PC-3 (cell line): ENCODE measurements around the gene GALNT2.

Source experiments
- CTCF ChIP-seq: fragments of 300-600 bp; sonication (generic); conservative IDR thresholded peaks from 2 replicates; pipeline ENCODE4 v1.5.1; 2017; ENCODE audit warnings: antibody characterized with exemption, low read depth, mild to moderate bottlenecking, low read length
- EZH2 ChIP-seq: fragments of 300-600 bp; sonication (generic); IDR thresholded peaks from one replicate; pipeline ENCODE4 v1.6.1; 2017; ENCODE audit warnings: antibody characterized with exemption, mild to moderate bottlenecking, low read length; ENCODE audit not compliant: unreplicated experiment

GRCh38 chr1:230022666-230023380 lies 44.2 kb upstream of the GALNT2 start:
- TF ChIP-seq CTCF (no peak), EZH2 (no peak)
